IMR-90 (cell line): Measurements from ENCODE around the gene SPATA12. TPM values are rescaled to one million over a fixed set of nuclear protein-coding genes. Genes with fewer than 3 reads are reported as not detected.

ENCODE experiments used
- ATAC-seq: fragments of 200-7000 bp; cut with Tn5 transposase; 2 replicates; pipeline ENCODE4 v1.9.1; 2020; ENCODE audit warnings: low read depth, mild to moderate bottlenecking, moderate library complexity
- BruUV-seq: library from RNA; stranded (reverse); fragments of 400-500 nt; replicated peaks from 2 replicates; lab custom pipeline; 2021; lab: Mats Ljungman, UMichigan
- CTCF ChIA-PET: fragments of 300-600 bp; formaldehyde crosslinking; extraction: SDS; loops from one replicate; lab custom pipeline; 2021; ENCODE audit warnings: antibody characterized with exemption; lab: Yijun Ruan, JAX
- POLR2A ChIA-PET: fragments of 300-600 bp; sonication (Branson Sonifier 250); formaldehyde crosslinking; loops from one replicate; lab custom pipeline; 2022; ENCODE audit warnings: antibody characterized with exemption; ENCODE audit not compliant: unreplicated experiment; lab: Charles Lee
- DNase-seq: peaks from one replicate; pipeline ENCODE4 v3.0.0; 2013
- H2AFZ ChIP-seq: replicated peaks from 2 replicates; pipeline ENCODE3; 2013; ENCODE audit warnings: low read length, mild to moderate bottlenecking; ENCODE audit not compliant: poor library complexity
- H2AK5ac ChIP-seq: 2 replicates; pipeline ENCODE4 v1.6.1; 2013; ENCODE audit warnings: low read depth, low read length, inconsistent platforms
- H2AK9ac ChIP-seq: replicated peaks from 2 replicates; pipeline ENCODE3; 2013; ENCODE audit warnings: mild to moderate bottlenecking, low read depth, low read length, moderate library complexity; ENCODE audit not compliant: poor library complexity
- H2BK120ac ChIP-seq: 2 replicates; pipeline ENCODE4 v1.6.1; 2013; ENCODE audit warnings: low read depth, low read length, inconsistent platforms
- H2BK15ac ChIP-seq: 3 replicates; pipeline ENCODE4 v1.6.1; 2013; ENCODE audit warnings: low read depth, low read length, inconsistent platforms
- H2BK20ac ChIP-seq: 2 replicates; pipeline ENCODE4 v1.6.1; 2013; ENCODE audit warnings: low read depth, mild to moderate bottlenecking, inconsistent platforms, low read length, moderate library complexity
- H2BK5ac ChIP-seq: 2 replicates; pipeline ENCODE4 v1.6.1; 2013; ENCODE audit warnings: mild to moderate bottlenecking, low read depth, low read length, inconsistent platforms; ENCODE audit not compliant: poor library complexity, severe bottlenecking
- H3K14ac ChIP-seq: replicated peaks from 2 replicates; pipeline ENCODE4 v1.6.1; 2013; ENCODE audit warnings: low read depth, low read length, inconsistent platforms
- H3K18ac ChIP-seq: 2 replicates; pipeline ENCODE4 v1.6.1; 2013; ENCODE audit warnings: low read depth, low read length, control low read depth
- H3K23ac ChIP-seq: 2 replicates; pipeline ENCODE4 v1.6.1; 2013; ENCODE audit warnings: low read depth, low read length, inconsistent platforms
- H3K27ac ChIP-seq: 2 replicates; pipeline ENCODE4 v1.5.1; 2013; ENCODE audit warnings: mild to moderate bottlenecking, control low read depth, low read length; ENCODE audit not compliant: insufficient read depth
- H3K27me3 ChIP-seq: 2 replicates; pipeline ENCODE4 v1.6.1; 2013; ENCODE audit warnings: low read length; ENCODE audit not compliant: control insufficient read depth, insufficient read depth
- H3K36me3 ChIP-seq: 2 replicates; pipeline ENCODE4 v1.6.1; 2013; ENCODE audit warnings: low read length, mixed read lengths; ENCODE audit not compliant: control insufficient read depth, insufficient read depth
- H3K4ac ChIP-seq: 2 replicates; pipeline ENCODE4 v1.6.1; 2013; ENCODE audit warnings: low read depth, low read length, inconsistent platforms
- H3K4me1 ChIP-seq: 2 replicates; pipeline ENCODE4 v1.6.1; 2013; ENCODE audit warnings: low read length, mixed read lengths; ENCODE audit not compliant: control insufficient read depth, insufficient read depth
- H3K4me2 ChIP-seq: 2 replicates; pipeline ENCODE4 v1.6.1; 2013; ENCODE audit warnings: low read depth, mild to moderate bottlenecking, control low read depth, low read length, moderate library complexity
- H3K4me3 ChIP-seq: 2 replicates; pipeline ENCODE4 v1.5.1; 2013; ENCODE audit warnings: low read depth, mild to moderate bottlenecking, control low read depth, low read length, moderate library complexity; ENCODE audit not compliant: insufficient read depth
- H3K56ac ChIP-seq: 2 replicates; pipeline ENCODE4 v1.6.1; 2013; ENCODE audit warnings: low read length, inconsistent platforms; ENCODE audit not compliant: insufficient read depth; ENCODE audit errors: extremely low read depth
- H3K79me1 ChIP-seq, 2 experiments: 2 replicates each; pipeline ENCODE4 v1.6.1; 2013; ENCODE audit warnings: low read length in 2 of 2, inconsistent platforms in 1 of 2, low read depth in 1 of 2
- H3K9ac ChIP-seq: 2 replicates; pipeline ENCODE4 v1.6.1; 2013; ENCODE audit warnings: low read depth, low read length, control low read depth
- H3K9me1 ChIP-seq: 2 replicates; pipeline ENCODE4 v1.6.1; 2013; ENCODE audit warnings: low read length, inconsistent platforms; ENCODE audit not compliant: insufficient read depth
- H3K9me3 ChIP-seq: 2 replicates; pipeline ENCODE4 v1.6.1; 2013; ENCODE audit warnings: low read length; ENCODE audit not compliant: control insufficient read depth, insufficient read depth
- H4K20me1 ChIP-seq: 2 replicates; pipeline ENCODE4 v1.6.1; 2013; ENCODE audit warnings: low read length, inconsistent platforms; ENCODE audit not compliant: insufficient read depth
- H4K5ac ChIP-seq: 2 replicates; pipeline ENCODE4 v1.6.1; 2013; ENCODE audit warnings: mild to moderate bottlenecking, low read depth, low read length, control low read depth
- H4K8ac ChIP-seq, 2 experiments: 2 replicates each; pipeline ENCODE4 v1.6.1; 2013; ENCODE audit warnings: low read depth in 2 of 2, low read length in 2 of 2, control low read depth in 1 of 2, inconsistent platforms in 1 of 2
- H4K91ac ChIP-seq: 2 replicates; pipeline ENCODE4 v1.6.1; 2013; ENCODE audit warnings: low read depth, low read length, inconsistent platforms; ENCODE audit not compliant: insufficient read depth
- CEBPB ChIP-seq: IDR thresholded peaks from 2 replicates; pipeline ENCODE4 v1.6.1; 2012; ENCODE audit warnings: low read depth, low read length, improper control_type of control experiment
- CHD1 ChIP-seq: IDR thresholded peaks from 2 replicates; pipeline ENCODE4 v1.6.1; 2012; ENCODE audit warnings: low read depth, low read length, improper control_type of control experiment
- WGBS, 2 experiments: methylation state at CpG; one replicate each; pipeline versions ENCODE4 v1.1.5 to v1.1.7; 2013; ENCODE audit warnings: missing lambda C conversion rate in 2 of 2; ENCODE audit not compliant: insufficient read length in 1 of 2; ENCODE audit errors: extremely low coverage in 2 of 2; 5-methylcytosine and 5-hydroxymethylcytosine counted together
- dilution Hi-C: fragments of 300-500 bp; cut with HindIII; formaldehyde crosslinking; loops from one replicate; pipeline ENCODE4 v1.14.3; 2018; ENCODE audit warnings: low sequenced_read_pairs; ENCODE audit not compliant: unreplicated experiment
- in situ Hi-C: fragments of 300-500 bp; cut with MboI; formaldehyde crosslinking; loops from 3 replicates; pipeline ENCODE4 v1.14.3; 2019; ENCODE audit warnings: low sequenced_read_pairs, inconsistent platforms, mixed read lengths
- intact Hi-C: fragments of 100-400 bp; cut with micrococcal nuclease; formaldehyde crosslinking; loops from 2 replicates; pipeline ENCODE4 v1.10.0; 2022
- polyA plus RNA-seq, 3 experiments: library from polyadenylated mRNA; depleted of rRNA; stranded (reverse); fragments of >200 nt; gene quantifications; 2 replicates each; pipeline ENCODE4 v1.2.3, GENCODE V29; 2012; ENCODE audit warnings: low replicate concordance in 1 of 3
- total RNA-seq: library from RNA; depleted of rRNA; stranded (reverse); fragments of >200 nt; gene quantifications from 2 replicates; pipeline ENCODE4 v1.2.3, GENCODE V29; 2012
- TF ChIP-seq, protein P1 (sequence below): fragments of 150-350 bp; IDR thresholded peaks from 2 replicates; pipeline ENCODE4 v1.6.1; 2016; ENCODE audit warnings: low read depth, mild to moderate bottlenecking, low read length, moderate library complexity, borderline replicate concordance
- TF ChIP-seq, protein P2 (sequence below): conservative IDR thresholded peaks from 2 replicates; pipeline ENCODE4 v1.5.1; 2012; ENCODE audit warnings: mild to moderate bottlenecking, low read depth, low read length, improper control_type of control experiment

The SPATA12 gene
- total and polyA plus RNA-seq, 2 of the 4 experiments (the other 2 are of a cell fraction) = under 0.01 TPM; not detected in 1

DNA sequence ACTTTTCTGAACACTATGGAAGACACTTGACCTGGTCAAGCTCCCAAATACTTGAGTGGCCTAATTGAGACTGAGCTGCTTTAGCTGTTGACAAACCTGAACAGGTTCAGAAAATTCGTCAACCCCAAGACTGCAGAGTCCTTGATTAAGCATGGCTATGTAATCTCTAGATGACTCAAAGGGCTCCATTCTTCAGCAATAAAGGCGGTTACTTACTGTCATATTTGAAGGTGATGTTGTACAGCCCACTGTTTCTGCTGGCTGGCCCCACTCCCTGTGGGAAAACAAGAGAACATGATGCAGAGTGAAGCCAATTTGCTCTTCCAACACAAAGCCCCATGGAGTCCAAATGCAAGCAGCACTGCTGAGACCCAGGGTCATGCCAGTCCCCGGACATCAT, 59.6 kb downstream of the SPATA12 start:
- Histone ChIP-seq H3K9me1 (no peaks in the 10 kb centered on the region), H3K23ac (no peak overlapping the region), H4K5ac (no peak overlapping the region), H4K91ac (no peak overlapping the region), H3K4me1 (no peaks in the 10 kb centered on the region), H2BK20ac (no peak overlapping the region), H2AFZ (no peak overlapping the region), H2BK15ac (no peak overlapping the region), H3K27me3 (peaks cover 5% of the 10 kb centered on the region; the same call in 1 of the 2 replicates), H3K18ac (no peak overlapping the region), H3K36me3 (no peaks in the 10 kb centered on the region), H3K4me3 (no peak overlapping the region), H3K4ac (no peak overlapping the region), H3K9ac (no peak overlapping the region), H4K8ac (no peak overlapping the region), H3K14ac (no peak overlapping the region), H3K79me1 (no peaks in the 10 kb centered on the region), H4K20me1 (no peaks in the 10 kb centered on the region), H2AK5ac (no peak overlapping the region), H2BK120ac (no peak overlapping the region), H3K4me2 (no peak overlapping the region), H3K27ac (no peak overlapping the region), H3K9me3 (no peaks in the 10 kb centered on the region), H2AK9ac (no peak overlapping the region), H2BK5ac (no peak overlapping the region), H3K56ac (no peak overlapping the region)
- no peak for DNase-seq
- in situ Hi-C loops (no loop called here), dilution Hi-C loops (no loop called here), intact Hi-C loops (no loop called here)
- ChIA-PET POLR2A (no interaction called here), CTCF (no interaction called here)
- TF ChIP-seq CEBPB (no peak), CHD1 (no peak)
- TF ChIP-seq, protein P1, sequence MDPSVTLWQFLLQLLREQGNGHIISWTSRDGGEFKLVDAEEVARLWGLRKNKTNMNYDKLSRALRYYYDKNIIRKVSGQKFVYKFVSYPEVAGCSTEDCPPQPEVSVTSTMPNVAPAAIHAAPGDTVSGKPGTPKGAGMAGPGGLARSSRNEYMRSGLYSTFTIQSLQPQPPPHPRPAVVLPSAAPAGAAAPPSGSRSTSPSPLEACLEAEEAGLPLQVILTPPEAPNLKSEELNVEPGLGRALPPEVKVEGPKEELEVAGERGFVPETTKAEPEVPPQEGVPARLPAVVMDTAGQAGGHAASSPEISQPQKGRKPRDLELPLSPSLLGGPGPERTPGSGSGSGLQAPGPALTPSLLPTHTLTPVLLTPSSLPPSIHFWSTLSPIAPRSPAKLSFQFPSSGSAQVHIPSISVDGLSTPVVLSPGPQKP = no peak
- TF ChIP-seq, protein P2, sequence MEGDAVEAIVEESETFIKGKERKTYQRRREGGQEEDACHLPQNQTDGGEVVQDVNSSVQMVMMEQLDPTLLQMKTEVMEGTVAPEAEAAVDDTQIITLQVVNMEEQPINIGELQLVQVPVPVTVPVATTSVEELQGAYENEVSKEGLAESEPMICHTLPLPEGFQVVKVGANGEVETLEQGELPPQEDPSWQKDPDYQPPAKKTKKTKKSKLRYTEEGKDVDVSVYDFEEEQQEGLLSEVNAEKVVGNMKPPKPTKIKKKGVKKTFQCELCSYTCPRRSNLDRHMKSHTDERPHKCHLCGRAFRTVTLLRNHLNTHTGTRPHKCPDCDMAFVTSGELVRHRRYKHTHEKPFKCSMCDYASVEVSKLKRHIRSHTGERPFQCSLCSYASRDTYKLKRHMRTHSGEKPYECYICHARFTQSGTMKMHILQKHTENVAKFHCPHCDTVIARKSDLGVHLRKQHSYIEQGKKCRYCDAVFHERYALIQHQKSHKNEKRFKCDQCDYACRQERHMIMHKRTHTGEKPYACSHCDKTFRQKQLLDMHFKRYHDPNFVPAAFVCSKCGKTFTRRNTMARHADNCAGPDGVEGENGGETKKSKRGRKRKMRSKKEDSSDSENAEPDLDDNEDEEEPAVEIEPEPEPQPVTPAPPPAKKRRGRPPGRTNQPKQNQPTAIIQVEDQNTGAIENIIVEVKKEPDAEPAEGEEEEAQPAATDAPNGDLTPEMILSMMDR = no peak
- BruUV-seq = no TSS peak
- no CpG with 5 or more reads among the region's 3 CpGs for WGBS, 2 experiments
- no peak for ATAC-seq
